ENCODE data around the gene MANF. TPM values are rescaled to one million over a fixed set of nuclear protein-coding genes. Genes with fewer than 3 reads are reported as not detected.

MANF gene
- total and polyA plus RNA-seq, 2 of the 4 experiments (the other 2 are of a cell fraction): 65.4 to 122 TPM

- Histone ChIP-seq H4K8ac (ENCODE audit: low read depth in 2 of 2, low read length in 2 of 2) (no peak overlapping the region), H2BK20ac (ENCODE audit: low read depth, low read length) (no peak overlapping the region), H3K27ac (ENCODE audit: insufficient read depth, low read length) (no peak overlapping the region), H3K4me2 (ENCODE audit: low read depth, low read length) (no peak overlapping the region), H3K36me3 (ENCODE audit: control insufficient read depth, insufficient read depth, low read length) (no peaks in the 10 kb centered on the region), H3K9me3 (ENCODE audit: control insufficient read depth, insufficient read depth, low read length) (no peaks in the 10 kb centered on the region), H3K9me1 (ENCODE audit: insufficient read depth, low read length) (no peaks in the 10 kb centered on the region), H3K4me1 (ENCODE audit: control insufficient read depth, insufficient read depth, low read length) (no peaks in the 10 kb centered on the region), H3K4ac (ENCODE audit: low read depth, low read length) (no peak overlapping the region), H4K5ac (ENCODE audit: low read depth, low read length) (no peak overlapping the region), H2AK5ac (ENCODE audit: low read depth, low read length) (no peak overlapping the region), H3K27me3 (ENCODE audit: control insufficient read depth, insufficient read depth, low read length) (peaks cover 6% of the 10 kb centered on the region), H3K18ac (ENCODE audit: low read depth, low read length) (no peak overlapping the region), H3K14ac (replicated peaks; ENCODE audit: low read depth, low read length) (no peak overlapping the region), H4K20me1 (ENCODE audit: insufficient read depth, low read length) (no peaks in the 10 kb centered on the region), H2AFZ (replicated peaks; ENCODE audit: low read length, poor library complexity) (no peak overlapping the region), H2BK15ac (ENCODE audit: low read depth, low read length) (no peak overlapping the region), H2AK9ac (replicated peaks; ENCODE audit: low read depth, low read length, poor library complexity) (no peak overlapping the region), H3K4me3 (ENCODE audit: insufficient read depth, low read depth, low read length) (no peak overlapping the region), H4K91ac (ENCODE audit: insufficient read depth, low read depth, low read length) (no peak overlapping the region), H2BK5ac (ENCODE audit: low read depth, low read length, poor library complexity, severe bottlenecking) (no peak overlapping the region), H3K79me1 (ENCODE audit: low read depth in 1 of 2, low read length in 2 of 2) (no peaks in the 10 kb centered on the region), H3K23ac (ENCODE audit: low read depth, low read length) (no peak overlapping the region), H3K9ac (ENCODE audit: low read depth, low read length) (no peak overlapping the region), H2BK120ac (ENCODE audit: low read depth, low read length) (no peak overlapping the region), H3K56ac (ENCODE audit: extremely low read depth, insufficient read depth, low read length) (no peak overlapping the region)
- DNase-seq: no peak
- in situ Hi-C loops (cut with MboI; ENCODE audit: low sequenced_read_pairs) (loop anchor here (10.0 to 25.0 kb wide), 3 partner anchors 411 to 1038 kb away; partner anchors contain the start of genes PARP3, RASSF1, RRP9 and TUSC2), dilution Hi-C loops (cut with HindIII; ENCODE audit: low sequenced_read_pairs, unreplicated experiment) (no loop called here), intact Hi-C loops (cut with micrococcal nuclease) (no loop called here)
- CTCF ChIA-PET: no interaction called here
- POLR2A ChIA-PET (ENCODE audit: unreplicated experiment): no interaction called here
- ATAC-seq (ENCODE audit: low read depth): no peak
- TF ChIP-seq FOS (IDR thresholded peaks at IDR 0.05; ENCODE audit: low read depth, low read length) (no peak), MAFK (IDR thresholded peaks at IDR 0.05; ENCODE audit: low read depth, low read length) (no peak), MAZ (IDR thresholded peaks at IDR 0.05; ENCODE audit: borderline replicate concordance, low read depth, low read length) (no peak), POLR2A (IDR thresholded peaks at IDR 0.05; ENCODE audit: low read depth, low read length) (no peak), NFE2L2 (IDR thresholded peaks at IDR 0.05; ENCODE audit: low read depth, low read length) (no peak), CHD1 (IDR thresholded peaks at IDR 0.05; ENCODE audit: low read depth, low read length) (no peak), RCOR1 (IDR thresholded peaks at IDR 0.05; ENCODE audit: insufficient replicate concordance, low read length) (no peak)
- no TSS peak for BruUV-seq (replicated peaks)
- WGBS, 2 experiments (ENCODE audit: extremely low coverage in 2 of 2, insufficient read length in 1 of 2): 51% methylated on average over 4 of the region's 8 CpGs; no CpG with 5 or more reads in 1 of the 2 experiments
Observed at GRCh38 chr3:51375571-51375970, 9.5 kb upstream of the MANF start.

Data from IMR-90 (cell line).